H1 (cell line): ENCODE data around the gene CLDN6. TPM values are rescaled to one million over a fixed set of nuclear protein-coding genes. Genes with fewer than 3 reads are reported as not detected.

ENCODE experiments used
- CTCF ChIA-PET: fragments of 300-600 bp; sonication (Branson Sonifier 250); formaldehyde crosslinking; loops from one replicate; lab custom pipeline; 2021; ENCODE audit not compliant: partially characterized antibody; lab: Charles Lee
- POLR2A ChIA-PET: fragments of 300-600 bp; sonication (Branson Sonifier 250); formaldehyde crosslinking; loops from one replicate; lab custom pipeline; 2021; ENCODE audit warnings: inconsistent platforms; ENCODE audit not compliant: partially characterized antibody; lab: Charles Lee
- DNase-seq, 2 experiments: peaks; one replicate each; pipeline versions ENCODE4 v3.0.0 to v3.0.0-alpha.2; 2010 to 2022; ENCODE audit warnings: low spot score in 2 of 2, low read depth in 1 of 2, mixed read lengths in 1 of 2
- FAIRE-seq: peaks from 2 replicates; lab custom pipeline; 2011; peaks lifted over from hg19 to GRCh38; lab: Jason Lieb, UNC
- H2AFZ ChIP-seq: 2 replicates; pipeline ENCODE4 v1.8.1; 2012; ENCODE audit warnings: low read length, inconsistent platforms
- H2AK5ac ChIP-seq: 2 replicates; pipeline ENCODE4 v1.6.1; 2013; ENCODE audit warnings: low read depth, low read length
- H2BK120ac ChIP-seq: replicated peaks from 2 replicates; pipeline ENCODE3; 2013; ENCODE audit warnings: low read depth, low read length, inconsistent platforms
- H2BK12ac ChIP-seq: 2 replicates; pipeline ENCODE4 v1.6.1; 2013; ENCODE audit warnings: low read depth, low read length
- H2BK15ac ChIP-seq: 2 replicates; pipeline ENCODE4 v1.6.1; 2013; ENCODE audit warnings: low read length
- H2BK20ac ChIP-seq: 2 replicates; pipeline ENCODE4 v1.6.1; 2013; ENCODE audit warnings: low read length
- H2BK5ac ChIP-seq: 2 replicates; pipeline ENCODE4 v1.6.1; 2013; ENCODE audit warnings: low read depth, low read length
- H3K14ac ChIP-seq: 2 replicates; pipeline ENCODE4 v1.6.1; 2013; ENCODE audit warnings: inconsistent platforms; ENCODE audit not compliant: insufficient read length
- H3K18ac ChIP-seq: 2 replicates; pipeline ENCODE4 v1.6.1; 2013; ENCODE audit warnings: low read length; ENCODE audit errors: extremely low read depth
- H3K23ac ChIP-seq: 2 replicates; pipeline ENCODE4 v1.6.1; 2013; ENCODE audit warnings: inconsistent platforms; ENCODE audit not compliant: insufficient read length
- H3K23me2 ChIP-seq: 2 replicates; pipeline ENCODE4 v1.6.1; 2013; ENCODE audit warnings: low read depth, low read length
- H3K27ac ChIP-seq: 2 replicates; pipeline ENCODE4 v1.6.1; 2011; ENCODE audit warnings: low read depth, low read length, inconsistent platforms
- H3K27me3 ChIP-seq, 4 experiments: replicated peaks in 1 of 4; 1 replicate in 1 of 4; 2 replicates in 3 of 4; pipeline versions ENCODE4 v1.6.1 to v1.8.1; 2011 to 2013; ENCODE audit warnings: low read length in 3 of 4, mild to moderate bottlenecking in 3 of 4, inconsistent platforms in 2 of 4, mixed read lengths in 2 of 4, moderate library complexity in 1 of 4; ENCODE audit not compliant: control insufficient read depth in 3 of 4, insufficient read depth in 3 of 4; ENCODE audit errors: extremely low read depth in 1 of 4
- H3K36me3 ChIP-seq, 4 experiments: 2 replicates each; pipeline versions ENCODE4 v1.6.1 to v1.8.1; 2011 to 2013; ENCODE audit warnings: mild to moderate bottlenecking in 4 of 4, low read length in 3 of 4, moderate library complexity in 2 of 4, control low read depth in 1 of 4, inconsistent platforms in 1 of 4; ENCODE audit not compliant: insufficient read depth in 4 of 4, control insufficient read depth in 2 of 4
- H3K4ac ChIP-seq: replicated peaks from 2 replicates; pipeline ENCODE3; 2013; ENCODE audit warnings: low read length, low read depth, mixed read lengths, inconsistent platforms; ENCODE audit not compliant: insufficient read length
- H3K4me1 ChIP-seq, 4 experiments: replicated peaks in 1 of 4; 1 replicate in 1 of 4; 2 replicates in 3 of 4; pipeline versions ENCODE4 v1.6.1 to v1.8.1; 2011 to 2013; ENCODE audit warnings: low read length in 3 of 4, inconsistent platforms in 2 of 4, mixed read lengths in 1 of 4; ENCODE audit not compliant: insufficient read depth in 4 of 4, control insufficient read depth in 3 of 4
- H3K4me2 ChIP-seq, 2 experiments: 2 replicates each; pipeline versions ENCODE4 v1.6.1 to v1.8.1; 2011 to 2013; ENCODE audit warnings: low read depth in 2 of 2, low read length in 2 of 2, control low read depth in 1 of 2, inconsistent platforms in 1 of 2, mild to moderate bottlenecking in 1 of 2; ENCODE audit not compliant: insufficient read depth in 1 of 2
- H3K4me3 ChIP-seq, 4 experiments: fragments of 200-600, 300-600 bp in 1 of 4; sonication (generic), shearing (Covaris generic), sonication (Bioruptor Twin) in 1 of 4; 2 replicates each; pipeline versions ENCODE4 v1.5.1 to v1.8.1; 2011 to 2016; ENCODE audit warnings: low read length in 4 of 4, low read depth in 3 of 4, control low read depth in 2 of 4, inconsistent platforms in 2 of 4, mild to moderate bottlenecking in 2 of 4, mixed read lengths in 1 of 4, moderate library complexity in 1 of 4; ENCODE audit not compliant: insufficient read depth in 2 of 4; ENCODE audit errors: extremely low read depth in 1 of 4
- H3K56ac ChIP-seq: replicated peaks from 2 replicates; pipeline ENCODE3; 2013; ENCODE audit warnings: low read depth, mild to moderate bottlenecking, mixed read lengths, low read length, inconsistent platforms; ENCODE audit not compliant: insufficient read length
- H3K79me1 ChIP-seq: 2 replicates; pipeline ENCODE4 v1.6.1; 2013; ENCODE audit warnings: low read depth, low read length, control low read depth
- H3K79me2 ChIP-seq, 2 experiments: 2 replicates each; pipeline versions ENCODE4 v1.6.1 to v1.8.1; 2012 to 2013; ENCODE audit warnings: low read length in 2 of 2, mild to moderate bottlenecking in 2 of 2, inconsistent platforms in 1 of 2; ENCODE audit not compliant: insufficient read depth in 2 of 2, control insufficient read depth in 1 of 2
- H3K9ac ChIP-seq, 4 experiments: replicated peaks in 1 of 4; 1 replicate in 1 of 4; 2 replicates in 3 of 4; pipeline versions ENCODE4 v1.6.1 to v1.8.1; 2011 to 2013; ENCODE audit warnings: low read depth in 3 of 4, low read length in 3 of 4, control low read depth in 2 of 4, mild to moderate bottlenecking in 2 of 4, moderate library complexity in 2 of 4, inconsistent platforms in 1 of 4; ENCODE audit errors: extremely low read depth in 1 of 4
- H3K9me3 ChIP-seq, 2 experiments: 2 replicates each; pipeline versions ENCODE4 v1.6.1 to v1.8.1; 2012 to 2013; ENCODE audit warnings: mild to moderate bottlenecking in 2 of 2, moderate library complexity in 2 of 2, control low read depth in 1 of 2, inconsistent platforms in 1 of 2, low read depth in 1 of 2, low read length in 1 of 2, mixed read lengths in 1 of 2; ENCODE audit not compliant: insufficient read depth in 2 of 2
- H4K20me1 ChIP-seq, 2 experiments: replicated peaks in 1 of 2; 2 replicates each; pipeline versions ENCODE3 to v1.8.1; 2011 to 2013; ENCODE audit warnings: inconsistent platforms in 2 of 2, low read length in 2 of 2, mild to moderate bottlenecking in 1 of 2; ENCODE audit not compliant: insufficient read depth in 2 of 2, control insufficient read depth in 1 of 2
- H4K5ac ChIP-seq: 2 replicates; pipeline ENCODE4 v1.6.1; 2013; ENCODE audit warnings: low read length, low read depth, mixed read lengths, inconsistent platforms; ENCODE audit not compliant: insufficient read length
- H4K8ac ChIP-seq: 2 replicates; pipeline ENCODE4 v1.8.0; 2013; ENCODE audit warnings: mild to moderate bottlenecking, moderate library complexity, low read length, inconsistent platforms; ENCODE audit not compliant: insufficient read depth; ENCODE audit errors: extremely low read depth
- H4K91ac ChIP-seq: replicated peaks from 2 replicates; pipeline ENCODE3; 2013; ENCODE audit warnings: low read length, mixed read lengths, inconsistent platforms; ENCODE audit not compliant: insufficient read length
- BRCA1 ChIP-seq: IDR thresholded peaks from 2 replicates; pipeline ENCODE4 v1.6.1; 2012; ENCODE audit warnings: low read depth, low read length, improper control_type of control experiment
- EZH2 ChIP-seq: fragments of 200-600 bp; sonication (generic); IDR thresholded peaks from 2 replicates; pipeline ENCODE4 v1.7.1; 2012; ENCODE audit warnings: low read depth, mild to moderate bottlenecking, moderate library complexity, low read length, inconsistent platforms; ENCODE audit not compliant: severe bottlenecking
- NANOG ChIP-seq: IDR thresholded peaks from 2 replicates; pipeline ENCODE4 v1.6.1; 2011; ENCODE audit warnings: low read length, low read depth, mild to moderate bottlenecking, inconsistent platforms; ENCODE audit not compliant: insufficient read depth, poor library complexity, severe bottlenecking
- POLR2A ChIP-seq, 2 experiments: IDR thresholded peaks; 1 replicate in 1 of 2; 2 replicates in 1 of 2; pipeline ENCODE4 v1.6.1; 2011; ENCODE audit warnings: low read depth in 2 of 2, low read length in 2 of 2, mild to moderate bottlenecking in 2 of 2; ENCODE audit errors: control extremely low read depth in 1 of 2
- POLR2AphosphoS5 ChIP-seq: IDR thresholded peaks from 2 replicates; pipeline ENCODE4 v1.6.1; 2011; ENCODE audit warnings: low read depth, low read length
- WGBS, 2 experiments: shearing (Covaris generic) in 1 of 2; methylation state at CpG; one replicate each; pipeline versions ENCODE4 v1.1.6 to v1.1.7; 2013 to 2015; ENCODE audit warnings: low lambda C conversion rate in 2 of 2, mixed read lengths in 2 of 2, inconsistent platforms in 1 of 2, low coverage in 1 of 2, missing lambda C conversion rate in 1 of 2; ENCODE audit not compliant: insufficient replicate concordance in 2 of 2, insufficient coverage in 1 of 2, insufficient read length in 1 of 2; ENCODE audit errors: extremely low coverage in 1 of 2, missing lambda C conversion rate in 1 of 2; 5-methylcytosine and 5-hydroxymethylcytosine counted together
- polyA plus RNA-seq, 7 experiments: library from polyadenylated mRNA; depleted of rRNA in 3 of 7; stranded (reverse) in 5 of 7; unstranded in 2 of 7; fragments of >200 nt in 5 of 7; fragments of 200-250 nt in 2 of 7; gene quantifications; 1 replicate in 5 of 7; 2 replicates in 1 of 7; 4 replicates in 1 of 7; pipeline versions ENCODE4 v1.2.1 to v1.2.3, GENCODE V29; 2011 to 2013; ENCODE audit warnings: missing spikeins in 2 of 7, mixed read lengths in 2 of 7
- total RNA-seq: library from RNA; stranded (reverse); fragmentation: NEBNext Ultra II Directional; extraction: Animal tissue kit (Norgen Biotek cat#: 25700); gene quantifications from 2 replicates; pipeline ENCODE4 v1.2.1, GENCODE V29; 2021
- TF ChIP-seq, protein P1 (sequence below): IDR thresholded peaks from 2 replicates; pipeline ENCODE4 v1.6.1; 2011; ENCODE audit warnings: low read length, improper control_type of control experiment

CLDN6 gene
- total and polyA plus RNA-seq, 2 of the 8 experiments (the other 6 are each of a cell fraction or from before 2014, with no cell fraction given), result 747 to 1,115 TPM

DNA sequence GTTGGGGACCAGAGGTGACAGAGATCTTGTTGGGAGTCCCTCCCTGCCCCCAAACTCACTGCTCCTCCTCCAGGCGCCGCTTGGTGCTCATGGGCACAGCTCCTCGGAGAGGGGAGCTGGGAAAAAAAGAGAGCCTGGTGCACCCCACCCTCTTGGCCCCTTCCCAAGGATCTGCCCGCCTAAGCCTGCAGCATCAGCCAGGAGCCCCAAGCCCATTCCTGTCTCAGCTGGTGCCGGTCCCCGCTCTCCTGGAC, 5.4 kb upstream of the CLDN6 start:
- Histone ChIP-seq H2BK120ac (no peak overlapping the region), H2BK20ac (no peak overlapping the region), H4K20me1 (peaks cover 5 to 23% of the 10 kb centered on the region in 2 experiments), H3K4me3 (peak overlapping the region; percentile 39 to 97 (median 94)), H3K14ac (no peak overlapping the region), H3K79me1 (no peaks in the 10 kb centered on the region), H3K23me2 (peaks cover 19% of the 10 kb centered on the region; the same call in 1 of the 2 replicates), H2BK15ac (peak overlapping the region; percentile 61; the same call in 1 of the 2 replicates), H3K4me1 (peaks cover 0 to 23% (median 21%) of the 10 kb centered on the region in 4 experiments; a peak in 6 of 7 replicates), H4K5ac (peak overlapping the region; percentile 7), H3K36me3 (peaks cover 0 to 19% (median 11%) of the 10 kb centered on the region in 4 experiments; a peak in 7 of 8 replicates), H4K8ac (peak overlapping the region; percentile 94; the same call in 1 of the 2 replicates), H3K4me2 (peak overlapping the region; percentile 83 to 88), H2BK12ac (peak overlapping the region; percentile 96; the same call in 1 of the 2 replicates), H3K9me3 (no peaks in the 10 kb centered on the region), H3K9ac (peak overlapping the region; percentile 46 to 89 (median 70); a peak in 6 of 7 replicates), H3K4ac (no peak overlapping the region), H2BK5ac (peak overlapping the region; percentile 97), H3K27me3 (no peaks in the 10 kb centered on the region), H3K23ac (no peak overlapping the region), H3K18ac (peak overlapping the region; percentile 93; the same call in 1 of the 2 replicates), H3K56ac (no peak overlapping the region), H3K79me2 (peaks cover 0 to 4% of the 10 kb centered on the region in 2 experiments; a peak in 1 of 4 replicates), H2AFZ (no peak overlapping the region), H3K27ac (peak overlapping the region; percentile 94), H2AK5ac (0 out of 2 replicates have a peak overlapping the region, but pooled peaks have one; percentile 10), H4K91ac (peak overlapping the region; percentile 12)
- DNase-seq (no peak), FAIRE-seq (no peak)
- POLR2A ChIA-PET, result interaction anchor here (0.8 to 35.7 kb wide), 12 partner anchors 6 to 105 kb away, joined by 3 to 1808 read pairs (median 53); partner anchors contain the start of genes BICDL2, CLDN6, CLDN9 and HCFC1R1
- TF ChIP-seq NANOG (no peak), POLR2AphosphoS5 (peak; percentile 89), POLR2A (IDR thresholded peaks at IDR 0.05; ENCODE audit: control extremely low read depth in 1 of 2, low read depth in 2 of 2, low read length in 2 of 2) (peak in 1 of 2 experiments; percentile 32; a peak in 1 of 3 replicates), BRCA1 (no peak), EZH2 (no peak)
- TF ChIP-seq, protein P1, sequence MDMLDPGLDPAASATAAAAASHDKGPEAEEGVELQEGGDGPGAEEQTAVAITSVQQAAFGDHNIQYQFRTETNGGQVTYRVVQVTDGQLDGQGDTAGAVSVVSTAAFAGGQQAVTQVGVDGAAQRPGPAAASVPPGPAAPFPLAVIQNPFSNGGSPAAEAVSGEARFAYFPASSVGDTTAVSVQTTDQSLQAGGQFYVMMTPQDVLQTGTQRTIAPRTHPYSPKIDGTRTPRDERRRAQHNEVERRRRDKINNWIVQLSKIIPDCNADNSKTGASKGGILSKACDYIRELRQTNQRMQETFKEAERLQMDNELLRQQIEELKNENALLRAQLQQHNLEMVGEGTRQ, result no peak
- CTCF ChIA-PET, result interaction anchor here (1.2 to 23.8 kb wide), 7 partner anchors 8 to 75 kb away, joined by 3 to 639 read pairs (median 6); partner anchors contain the start of genes CLDN9 and ZSCAN10
- WGBS, 2 experiments, result 4% methylated on average over 6 of the region's 6 CpGs; no CpG with 5 or more reads in 1 of the 2 experiments
